ENCODE data around the gene TMEM165.

- TF ChIP-seq, protein P1, sequence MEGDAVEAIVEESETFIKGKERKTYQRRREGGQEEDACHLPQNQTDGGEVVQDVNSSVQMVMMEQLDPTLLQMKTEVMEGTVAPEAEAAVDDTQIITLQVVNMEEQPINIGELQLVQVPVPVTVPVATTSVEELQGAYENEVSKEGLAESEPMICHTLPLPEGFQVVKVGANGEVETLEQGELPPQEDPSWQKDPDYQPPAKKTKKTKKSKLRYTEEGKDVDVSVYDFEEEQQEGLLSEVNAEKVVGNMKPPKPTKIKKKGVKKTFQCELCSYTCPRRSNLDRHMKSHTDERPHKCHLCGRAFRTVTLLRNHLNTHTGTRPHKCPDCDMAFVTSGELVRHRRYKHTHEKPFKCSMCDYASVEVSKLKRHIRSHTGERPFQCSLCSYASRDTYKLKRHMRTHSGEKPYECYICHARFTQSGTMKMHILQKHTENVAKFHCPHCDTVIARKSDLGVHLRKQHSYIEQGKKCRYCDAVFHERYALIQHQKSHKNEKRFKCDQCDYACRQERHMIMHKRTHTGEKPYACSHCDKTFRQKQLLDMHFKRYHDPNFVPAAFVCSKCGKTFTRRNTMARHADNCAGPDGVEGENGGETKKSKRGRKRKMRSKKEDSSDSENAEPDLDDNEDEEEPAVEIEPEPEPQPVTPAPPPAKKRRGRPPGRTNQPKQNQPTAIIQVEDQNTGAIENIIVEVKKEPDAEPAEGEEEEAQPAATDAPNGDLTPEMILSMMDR (IDR thresholded peaks at IDR 0.05): no peak
- TF ChIP-seq POLR2A (IDR thresholded peaks at IDR 0.05): no peak
- TF ChIP-seq POLR2AphosphoS5 (IDR thresholded peaks at IDR 0.05): no peak
Measured at GRCh38 chr4:55468724-55469123, 73.0 kb downstream of the TMEM165 start.
